Fibroblast of mammary gland (primary cell): ENCODE measurements around the gene ANKRD45.

Source experiments
- DNase-seq: peaks from one replicate; pipeline ENCODE4 v3.0.0-alpha.2; 2010; ENCODE audit warnings: low read depth
- H3K4me3 ChIP-seq: 2 replicates; pipeline ENCODE4 v1.5.1; 2011; ENCODE audit warnings: low read depth, mild to moderate bottlenecking, low read length, moderate library complexity; ENCODE audit not compliant: control insufficient read depth
- CTCF ChIP-seq: conservative IDR thresholded peaks from 2 replicates; pipeline ENCODE4 v1.5.1; 2011; ENCODE audit warnings: low read depth, low read length, inconsistent platforms; ENCODE audit not compliant: control insufficient read depth, insufficient read depth

ANKRD45 gene

GRCh38 chr1:173666646-173667045 is 3.0 kb downstream of the ANKRD45 start:
- no peak overlapping the region for H3K4me3 ChIP-seq
- TF ChIP-seq CTCF: no peak
- DNase-seq: peak; percentile 63

- no peak for DNase-seq
- TF ChIP-seq CTCF: no peak
Measured at GRCh38 chr1:173663159-173663558, 6.5 kb downstream of the ANKRD45 start.

GRCh38 chr1:173661763-173662162 is 7.9 kb downstream of the ANKRD45 start:
- no peak overlapping the region for H3K4me3 ChIP-seq
- no peak for DNase-seq
- no peak for TF ChIP-seq CTCF

More at GRCh38 chr1:173663159-173663558, 6.5 kb downstream of the ANKRD45 start:
- H3K4me3 ChIP-seq: no peak overlapping the region

- no peak for TF ChIP-seq CTCF
- DNase-seq: no peak
- no peak overlapping the region for H3K4me3 ChIP-seq
Measured at GRCh38 chr1:173661271-173661670, 8.4 kb downstream of the ANKRD45 start.

- no peak for TF ChIP-seq CTCF
- no peak for DNase-seq
- no peak overlapping the region for H3K4me3 ChIP-seq
Measured at GRCh38 chr1:173660306-173660705, 9.3 kb downstream of the ANKRD45 start.

GRCh38 chr1:173648880-173649605 is 20.6 kb downstream of the ANKRD45 start:
- no peak for DNase-seq
- H3K4me3 ChIP-seq: no peak overlapping the region
- no peak for TF ChIP-seq CTCF
